GM21526 (cell line): ENCODE results near the gene HADH.
"Not testable (repeated sequence)": the region's sequence is repeated elsewhere in the genome, so short reads cannot be mapped to it uniquely, and the experiment has no call there.

ENCODE experiments used
- ATAC-seq: cut with Tn5 transposase; IDR thresholded peaks from one replicate; pipeline ENCODE4 v1.9.1; 2021; ENCODE audit warnings: moderate library complexity; ENCODE audit not compliant: unreplicated experiment, low FRiP score

Gene HADH

GRCh38 chr4:108029731-108030130, 40.0 kb downstream of the HADH start:
- no peak for ATAC-seq

DNA sequence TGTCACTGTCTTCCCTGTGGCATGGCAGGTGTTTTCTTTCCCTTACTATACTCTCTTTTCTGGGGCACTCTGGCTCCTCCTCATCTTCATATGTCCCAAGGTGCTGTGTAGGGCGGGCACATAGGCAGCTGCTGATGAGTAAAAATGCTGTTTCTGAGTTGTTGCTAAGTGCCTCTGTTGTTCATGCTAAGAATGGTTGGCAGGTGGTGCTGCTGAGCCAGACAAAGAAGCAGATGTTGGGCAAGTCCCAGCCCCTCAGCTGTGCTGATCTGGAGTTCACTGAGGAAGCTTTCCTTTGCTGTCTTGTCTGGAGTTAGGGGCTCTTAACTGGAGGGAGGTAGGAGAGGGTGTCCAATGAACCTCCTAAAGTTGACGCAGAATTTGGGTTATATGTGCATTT, 40.6 kb downstream of the HADH start:
- peak; percentile 94 for ATAC-seq

DNA sequence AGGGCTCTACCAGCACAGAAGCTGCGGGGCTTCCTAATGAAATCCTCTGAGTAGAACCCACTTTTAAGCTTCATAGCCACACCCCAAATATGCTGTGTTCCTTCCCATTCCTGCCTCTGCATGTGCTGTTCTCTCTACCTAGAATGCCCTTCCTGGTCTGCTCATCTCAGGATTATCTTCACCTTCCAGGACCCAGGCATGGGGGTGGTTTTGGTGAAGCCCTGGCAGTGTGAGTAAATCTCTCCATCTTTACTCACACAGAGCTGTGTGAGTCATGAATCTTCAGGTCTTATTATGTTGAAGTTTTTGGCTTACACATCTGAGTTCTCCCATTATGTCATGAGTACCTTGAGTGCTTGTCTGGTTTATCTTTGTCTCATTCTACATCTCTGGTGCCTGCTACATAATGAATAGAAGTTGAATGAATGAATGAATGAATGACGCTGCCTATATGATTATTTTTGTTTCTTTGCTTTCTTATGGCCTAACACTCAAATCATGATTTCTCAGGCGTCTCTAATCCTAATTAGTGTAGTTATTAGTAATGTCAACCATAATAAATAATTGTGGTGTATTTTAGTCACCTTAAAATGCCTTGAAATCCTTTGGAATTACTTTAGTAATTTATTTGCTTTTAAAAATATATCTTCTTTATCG, 41.9 kb downstream of the HADH start:
- no peak for ATAC-seq

- ATAC-seq, result no peak
Observed at GRCh38 chr4:108033348-108033747, 43.7 kb downstream of the HADH start.

DNA sequence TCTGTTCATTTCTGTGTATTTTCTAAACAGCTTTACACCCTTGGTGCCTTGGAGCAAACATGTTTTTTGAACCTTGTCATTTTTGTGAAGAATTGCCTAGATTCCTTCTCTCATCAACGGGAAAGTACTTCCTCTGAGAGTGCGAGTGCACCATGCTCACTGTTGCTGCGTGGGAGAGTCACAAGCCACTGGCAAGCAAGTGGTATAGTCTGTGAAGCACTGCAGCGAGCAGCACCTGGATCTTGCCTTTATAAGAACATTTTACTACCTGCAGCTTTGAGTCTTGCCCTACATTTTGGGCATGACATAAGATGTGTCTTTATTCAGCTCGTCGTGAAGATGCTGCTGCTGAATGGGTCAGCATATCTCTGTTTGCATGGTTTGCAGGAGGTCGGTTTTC, 44.9 kb downstream of the HADH start:
- no peak for ATAC-seq

GRCh38 chr4:108035691-108036090, 46.0 kb downstream of the HADH start:
- peak; percentile 16 for ATAC-seq

GRCh38 chr4:108036213-108036612, 46.5 kb downstream of the HADH start:
- peak; percentile 97 for ATAC-seq

GRCh38 chr4:108037884-108038283, 48.2 kb downstream of the HADH start:
- no peak for ATAC-seq

- no peak for ATAC-seq
Observed at GRCh38 chr4:108042927-108043326, 53.2 kb downstream of the HADH start.

GRCh38 chr4:108043526-108043925, 53.8 kb downstream of the HADH start:
- ATAC-seq, result no peak

- no peak for ATAC-seq
Observed at GRCh38 chr4:108044951-108045686, 55.4 kb downstream of the HADH start.

DNA sequence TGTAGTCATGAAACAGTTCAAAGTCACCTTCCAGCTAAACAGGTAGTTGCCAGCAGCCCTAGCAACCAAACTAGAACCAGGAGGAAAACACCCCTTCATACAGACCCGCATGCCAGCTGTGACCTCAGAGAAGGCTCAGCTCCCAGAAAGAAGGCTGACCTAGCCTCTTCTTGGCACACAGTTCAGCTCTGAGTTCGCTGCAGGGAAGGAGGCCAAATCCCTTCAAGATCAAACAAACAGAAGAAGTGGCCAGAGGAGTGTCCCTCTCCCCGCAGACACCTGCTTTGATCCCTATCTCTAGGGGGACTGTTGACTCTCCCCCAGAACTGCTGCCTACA, 56.0 kb downstream of the HADH start:
- ATAC-seq, result no peak

DNA sequence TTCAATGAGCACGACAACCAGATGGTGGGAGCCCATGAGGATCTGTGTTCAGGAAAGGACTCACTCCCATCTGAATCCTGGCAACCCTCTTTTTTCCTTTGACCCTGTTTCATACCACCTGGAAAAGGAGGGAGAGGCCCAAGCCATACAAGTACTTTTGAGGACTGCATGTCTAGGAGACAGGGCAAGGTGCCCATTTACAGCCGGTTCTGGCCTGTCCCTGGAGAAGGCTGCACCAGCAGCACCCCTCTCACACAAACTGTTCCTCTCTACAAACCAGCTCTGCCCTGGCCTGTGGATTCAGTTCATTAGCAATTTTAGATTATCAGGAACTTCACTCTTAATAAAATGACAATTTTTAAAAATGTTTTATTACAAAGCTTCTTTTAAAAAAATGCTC, 57.5 kb downstream of the HADH start:
- ATAC-seq, result no peak

DNA sequence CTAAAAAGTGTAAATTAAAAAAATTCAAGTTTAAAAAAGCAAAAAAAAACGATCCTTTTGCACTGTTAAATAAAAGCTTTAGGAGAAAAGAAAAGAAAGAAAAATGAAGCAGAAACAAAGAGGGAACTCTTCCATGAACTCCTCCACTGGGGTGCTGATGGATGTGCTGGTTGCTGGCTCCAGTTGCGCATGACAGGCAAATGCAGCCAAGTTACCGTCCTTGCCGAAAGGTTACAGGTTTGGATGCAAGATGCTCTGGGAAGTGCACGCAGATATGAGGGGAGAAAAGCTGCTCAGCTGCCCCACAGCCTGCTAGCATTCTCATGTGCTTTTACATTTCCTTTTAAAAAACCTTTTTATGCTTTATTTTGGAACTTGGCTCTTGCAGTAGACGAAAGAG, 58.5 kb downstream of the HADH start:
- ATAC-seq, result no peak

GRCh38 chr4:108048997-108049396, 59.3 kb downstream of the HADH start:
- ATAC-seq, result no peak

- no peak for ATAC-seq
Observed at GRCh38 chr4:108049406-108049805, 59.7 kb downstream of the HADH start.

DNA sequence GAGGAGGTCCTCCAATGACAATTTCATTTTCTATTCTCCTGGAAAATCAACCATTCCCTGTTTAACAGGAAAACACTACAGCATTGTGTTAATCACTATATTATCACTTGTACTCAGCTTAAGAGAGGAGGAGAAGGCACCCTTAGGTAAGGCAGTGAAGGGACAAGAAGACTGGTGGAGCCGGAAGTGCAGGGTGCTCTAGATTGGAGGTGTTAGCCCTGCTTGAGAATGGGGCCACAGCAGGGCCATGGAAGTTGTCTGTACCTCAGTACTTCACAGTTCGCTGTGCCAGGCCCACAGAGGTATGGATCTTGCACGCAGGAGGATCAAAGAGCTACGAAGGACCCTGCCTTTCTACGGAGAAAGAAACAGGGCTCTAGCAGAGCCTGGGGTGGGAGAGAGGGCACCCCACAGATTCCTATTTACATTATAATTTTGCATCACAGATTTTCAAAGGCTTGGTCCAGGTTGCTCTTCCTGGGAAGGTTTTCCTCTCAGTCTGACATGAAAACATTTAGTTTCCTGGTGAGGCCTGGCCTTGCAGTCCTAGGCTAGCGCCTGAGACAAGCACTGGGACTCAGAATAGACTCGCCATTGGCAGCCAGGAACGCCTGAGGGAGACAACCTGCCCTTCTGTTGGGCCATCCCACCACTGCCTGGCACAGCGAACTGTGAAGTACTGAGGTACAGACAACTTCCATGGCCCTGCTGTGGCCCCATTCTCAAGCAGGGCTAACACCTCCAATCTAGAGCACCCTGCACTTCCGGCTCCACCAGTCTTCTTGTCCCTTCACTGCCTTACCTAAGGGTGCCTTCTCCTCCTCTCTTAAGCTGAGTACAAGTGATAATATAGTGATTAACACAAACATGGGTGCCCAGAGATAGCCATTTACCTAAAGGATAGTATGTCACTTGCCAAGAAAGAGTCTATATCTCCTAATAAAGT, 60.8 kb downstream of the HADH start:
- ATAC-seq, result not testable (repeated sequence)

DNA sequence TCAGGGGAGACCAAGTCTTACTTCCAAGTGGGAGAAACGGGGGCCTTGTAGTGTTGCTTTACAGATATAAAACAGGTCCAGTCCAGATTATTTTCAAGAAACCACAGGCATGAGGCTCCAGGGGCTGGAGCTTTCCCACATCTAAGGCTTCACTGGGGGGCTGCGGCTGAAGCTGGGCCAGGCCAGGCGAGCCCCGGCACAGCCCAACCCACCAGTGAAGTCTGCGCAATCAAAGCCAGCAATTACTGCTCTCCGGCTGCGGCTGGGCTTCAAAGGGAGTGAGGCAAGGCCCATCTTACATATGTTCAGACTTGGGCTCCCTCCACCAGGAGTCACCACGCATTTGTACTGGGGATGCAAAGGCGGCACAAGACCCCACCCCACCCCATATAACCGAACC, 61.7 kb downstream of the HADH start:
- ATAC-seq, result no peak

- no peak for ATAC-seq
Observed at GRCh38 chr4:108052558-108053120, 63.0 kb downstream of the HADH start.

- no peak for ATAC-seq
Observed at GRCh38 chr4:108053251-108053711, 63.6 kb downstream of the HADH start.
